ENCODE measurements around the gene NPTX1.

DNA sequence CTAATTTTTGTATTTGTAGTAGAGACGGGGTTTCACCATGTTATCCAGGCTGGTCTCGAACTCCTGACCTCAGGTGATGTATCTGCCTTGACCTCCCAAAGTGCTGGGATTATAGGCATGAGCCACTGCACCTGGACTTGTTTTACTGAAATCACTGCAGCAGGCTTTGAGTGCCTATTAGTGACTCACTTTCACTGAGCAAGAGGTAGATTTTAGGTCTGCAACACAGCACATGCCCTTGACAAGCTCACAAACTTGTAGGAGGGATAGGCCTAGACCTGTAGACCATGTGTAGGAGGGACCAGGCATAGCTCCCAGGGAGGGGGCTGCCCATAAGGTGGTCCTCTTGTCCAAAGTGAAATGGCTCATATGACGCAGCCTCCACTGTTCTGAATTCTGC, 41.2 kb upstream of the NPTX1 start:
- TF ChIP-seq, protein P1, sequence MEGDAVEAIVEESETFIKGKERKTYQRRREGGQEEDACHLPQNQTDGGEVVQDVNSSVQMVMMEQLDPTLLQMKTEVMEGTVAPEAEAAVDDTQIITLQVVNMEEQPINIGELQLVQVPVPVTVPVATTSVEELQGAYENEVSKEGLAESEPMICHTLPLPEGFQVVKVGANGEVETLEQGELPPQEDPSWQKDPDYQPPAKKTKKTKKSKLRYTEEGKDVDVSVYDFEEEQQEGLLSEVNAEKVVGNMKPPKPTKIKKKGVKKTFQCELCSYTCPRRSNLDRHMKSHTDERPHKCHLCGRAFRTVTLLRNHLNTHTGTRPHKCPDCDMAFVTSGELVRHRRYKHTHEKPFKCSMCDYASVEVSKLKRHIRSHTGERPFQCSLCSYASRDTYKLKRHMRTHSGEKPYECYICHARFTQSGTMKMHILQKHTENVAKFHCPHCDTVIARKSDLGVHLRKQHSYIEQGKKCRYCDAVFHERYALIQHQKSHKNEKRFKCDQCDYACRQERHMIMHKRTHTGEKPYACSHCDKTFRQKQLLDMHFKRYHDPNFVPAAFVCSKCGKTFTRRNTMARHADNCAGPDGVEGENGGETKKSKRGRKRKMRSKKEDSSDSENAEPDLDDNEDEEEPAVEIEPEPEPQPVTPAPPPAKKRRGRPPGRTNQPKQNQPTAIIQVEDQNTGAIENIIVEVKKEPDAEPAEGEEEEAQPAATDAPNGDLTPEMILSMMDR (IDR thresholded peaks at IDR 0.05) = no peak
- no peak for TF ChIP-seq POLR2A (IDR thresholded peaks at IDR 0.05)
